Testis (tissue), 2 donors: ENCODE results near the gene RANBP3.

Experiments
- POLR2A ChIP-seq: fragments of 450-650 bp; IDR thresholded peaks from one replicate; pipeline ENCODE4 v1.6.1; 2017; ENCODE audit warnings: antibody characterized with exemption, mild to moderate bottlenecking, moderate library complexity
- TF ChIP-seq, protein P1 (sequence below), 3 experiments: fragments of 450-650 bp in 2 of 3; fragments of 200-600 bp in 1 of 3; sonication (generic) in 1 of 3; IDR thresholded peaks; one replicate each; pipeline ENCODE4 v1.5.1; 2016 to 2019; ENCODE audit warnings: antibody characterized with exemption in 3 of 3, mild to moderate bottlenecking in 2 of 3, moderate library complexity in 1 of 3

DNA sequence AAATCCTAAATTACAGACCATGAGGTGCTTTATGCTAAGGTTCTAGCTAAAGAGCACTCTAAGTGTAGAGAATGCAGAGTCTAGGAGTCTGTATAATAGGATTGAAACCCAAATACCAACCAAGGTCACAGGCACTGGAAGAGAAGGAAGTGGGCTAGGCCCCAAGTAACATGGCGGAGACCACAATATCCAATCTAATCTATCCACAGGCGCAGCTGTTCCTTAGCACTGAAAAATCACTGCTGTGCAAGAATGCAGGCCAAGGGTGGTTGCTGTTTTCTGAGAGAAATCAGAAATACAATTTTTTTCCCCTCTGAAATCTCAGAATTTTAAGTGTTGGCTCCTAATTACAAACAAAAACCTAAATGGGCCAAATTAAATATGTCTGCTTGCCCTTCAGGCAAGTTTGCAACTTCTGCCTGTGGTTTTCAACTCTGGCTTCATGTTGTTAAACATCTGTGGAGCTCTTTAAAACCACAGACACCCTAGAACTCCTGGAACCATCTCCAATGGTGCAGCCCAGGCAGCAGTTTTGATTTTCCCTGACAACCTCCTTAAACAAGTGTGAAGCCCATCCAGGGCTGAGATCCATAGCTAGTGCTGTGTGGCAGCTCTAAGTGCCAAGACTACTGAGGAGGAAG lies 6.1 kb downstream of the RANBP3 start:
- TF ChIP-seq, protein P1, sequence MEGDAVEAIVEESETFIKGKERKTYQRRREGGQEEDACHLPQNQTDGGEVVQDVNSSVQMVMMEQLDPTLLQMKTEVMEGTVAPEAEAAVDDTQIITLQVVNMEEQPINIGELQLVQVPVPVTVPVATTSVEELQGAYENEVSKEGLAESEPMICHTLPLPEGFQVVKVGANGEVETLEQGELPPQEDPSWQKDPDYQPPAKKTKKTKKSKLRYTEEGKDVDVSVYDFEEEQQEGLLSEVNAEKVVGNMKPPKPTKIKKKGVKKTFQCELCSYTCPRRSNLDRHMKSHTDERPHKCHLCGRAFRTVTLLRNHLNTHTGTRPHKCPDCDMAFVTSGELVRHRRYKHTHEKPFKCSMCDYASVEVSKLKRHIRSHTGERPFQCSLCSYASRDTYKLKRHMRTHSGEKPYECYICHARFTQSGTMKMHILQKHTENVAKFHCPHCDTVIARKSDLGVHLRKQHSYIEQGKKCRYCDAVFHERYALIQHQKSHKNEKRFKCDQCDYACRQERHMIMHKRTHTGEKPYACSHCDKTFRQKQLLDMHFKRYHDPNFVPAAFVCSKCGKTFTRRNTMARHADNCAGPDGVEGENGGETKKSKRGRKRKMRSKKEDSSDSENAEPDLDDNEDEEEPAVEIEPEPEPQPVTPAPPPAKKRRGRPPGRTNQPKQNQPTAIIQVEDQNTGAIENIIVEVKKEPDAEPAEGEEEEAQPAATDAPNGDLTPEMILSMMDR (IDR thresholded peaks at IDR 0.05) = no peak
- no peak for TF ChIP-seq POLR2A
